Endothelial cell of umbilical vein (primary cell): ENCODE results near the gene WNT10A. TPM values are rescaled to one million over a fixed set of nuclear protein-coding genes. Genes with fewer than 3 reads are reported as not detected.

Source experiments
- BruUV-seq: library from RNA; stranded (reverse); fragments of 400-500 nt; replicated peaks from 2 replicates; lab custom pipeline; 2021; lab: Mats Ljungman, UMichigan
- CTCF ChIA-PET: fragments of 300-600, 350-600 bp; sonication (Branson Sonifier 250); formaldehyde crosslinking; loops from one replicate; lab custom pipeline; 2021; ENCODE audit warnings: antibody characterized with exemption, inconsistent platforms; lab: Charles Lee
- POLR2A ChIA-PET: fragments of 300-600, 350-600 bp; sonication (Branson Sonifier 250); formaldehyde crosslinking; loops from one replicate; lab custom pipeline; 2021; ENCODE audit warnings: antibody characterized with exemption, inconsistent platforms; lab: Charles Lee
- DNase-seq: peaks from one replicate; pipeline ENCODE4 v3.0.0-alpha.2; 2011; ENCODE audit warnings: low read depth, low spot score
- FAIRE-seq: peaks from 2 replicates; lab custom pipeline; 2011; peaks lifted over from hg19 to GRCh38; lab: Jason Lieb, UNC
- H2AFZ ChIP-seq: 2 replicates; pipeline ENCODE4 v1.6.0; 2012; ENCODE audit warnings: low read depth, low read length, control low read depth, inconsistent platforms
- H3K27ac ChIP-seq: 2 replicates; pipeline ENCODE4 v1.5.1; 2011; ENCODE audit warnings: low read depth, mild to moderate bottlenecking, control low read depth, low read length, moderate library complexity; ENCODE audit not compliant: insufficient read depth
- H3K27me3 ChIP-seq, 2 experiments: 2 replicates each; pipeline versions ENCODE4 v1.6.0 to v1.6.1; 2011; ENCODE audit warnings: low read length in 2 of 2, mixed read lengths in 1 of 2; ENCODE audit not compliant: control insufficient read depth in 2 of 2, insufficient read depth in 2 of 2
- H3K36me3 ChIP-seq, 2 experiments: 2 replicates in 1 of 2; 3 replicates in 1 of 2; pipeline ENCODE4 v1.5.1; 2011; ENCODE audit warnings: low read length in 2 of 2, mild to moderate bottlenecking in 1 of 2, moderate library complexity in 1 of 2; ENCODE audit not compliant: control insufficient read depth in 2 of 2, insufficient read depth in 2 of 2; ENCODE audit errors: extremely low read depth in 1 of 2
- H3K4me1 ChIP-seq: 3 replicates; pipeline ENCODE4 v1.5.1; 2011; ENCODE audit warnings: mild to moderate bottlenecking, low read length; ENCODE audit not compliant: control insufficient read depth, insufficient read depth; ENCODE audit errors: extremely low read depth
- H3K4me2 ChIP-seq: 2 replicates; pipeline ENCODE4 v1.6.1; 2011; ENCODE audit warnings: low read length, control low read depth, mixed read lengths; ENCODE audit not compliant: insufficient read depth
- H3K4me3 ChIP-seq, 3 experiments: fragments of 200-600 bp in 1 of 3; sonication (generic), shearing (Covaris generic) in 1 of 3; replicated peaks in 1 of 3; 2 replicates each; pipeline ENCODE4 v1.5.1; 2011 to 2016; ENCODE audit warnings: control low read depth in 3 of 3, low read length in 3 of 3, mild to moderate bottlenecking in 2 of 3, inconsistent platforms in 1 of 3, low read depth in 1 of 3, moderate library complexity in 1 of 3; ENCODE audit not compliant: insufficient read depth in 1 of 3
- H3K79me2 ChIP-seq: 2 replicates; pipeline ENCODE4 v1.6.0; 2012; ENCODE audit warnings: low read length, inconsistent platforms; ENCODE audit not compliant: control insufficient read depth, insufficient read depth
- H3K9ac ChIP-seq: replicated peaks from 2 replicates; pipeline ENCODE3; 2011; ENCODE audit warnings: low read length, control low read depth; ENCODE audit not compliant: insufficient read depth; ENCODE audit errors: extremely low read depth
- H3K9me1 ChIP-seq: replicated peaks from 3 replicates; pipeline ENCODE4 v1.6.0; 2011; ENCODE audit warnings: mild to moderate bottlenecking, low read length; ENCODE audit not compliant: control insufficient read depth, insufficient read depth; ENCODE audit errors: extremely low read depth
- H3K9me3 ChIP-seq: replicated peaks from 2 replicates; pipeline ENCODE4 v1.5.1; 2012; ENCODE audit warnings: low read length, inconsistent platforms; ENCODE audit not compliant: control insufficient read depth, insufficient read depth
- H4K20me1 ChIP-seq: replicated peaks from 2 replicates; pipeline ENCODE3; 2011; ENCODE audit warnings: mild to moderate bottlenecking, low read length; ENCODE audit not compliant: control insufficient read depth, insufficient read depth; ENCODE audit errors: extremely low read depth
- CTCF ChIP-seq, 2 donors: IDR thresholded peaks; 1 replicate in 1 of 2; 2 replicates in 1 of 2; pipeline ENCODE4 v1.5.1; 2011; ENCODE audit warnings: low read length in 2 of 2, mild to moderate bottlenecking in 2 of 2, moderate library complexity in 2 of 2, control low read depth in 1 of 2, inconsistent platforms in 1 of 2, low read depth in 1 of 2; ENCODE audit not compliant: insufficient read depth in 1 of 2; ENCODE audit errors: extremely low read depth in 1 of 2
- EZH2 ChIP-seq: IDR thresholded peaks from 2 replicates; pipeline ENCODE4 v1.6.1; 2012; ENCODE audit warnings: borderline replicate concordance, low read depth, mild to moderate bottlenecking, moderate library complexity, low read length, inconsistent platforms; ENCODE audit not compliant: severe bottlenecking
- FOS ChIP-seq: IDR thresholded peaks from 2 replicates; pipeline ENCODE4 v1.6.1; 2011; ENCODE audit warnings: mild to moderate bottlenecking, low read length, moderate library complexity, borderline replicate concordance; ENCODE audit not compliant: insufficient read depth
- GATA2 ChIP-seq: IDR thresholded peaks from 2 replicates; pipeline ENCODE4 v1.7.0; 2011; ENCODE audit warnings: low read depth, mild to moderate bottlenecking, moderate library complexity, mixed read lengths, low read length; ENCODE audit not compliant: insufficient read length, insufficient read depth
- JUN ChIP-seq: IDR thresholded peaks from 2 replicates; pipeline ENCODE4 v1.6.1; 2011; ENCODE audit warnings: borderline replicate concordance, low read depth; ENCODE audit not compliant: insufficient read length, insufficient read depth
- MAX ChIP-seq: IDR thresholded peaks from 2 replicates; pipeline ENCODE4 v1.6.1; 2011; ENCODE audit not compliant: insufficient read depth, insufficient read length
- MYC ChIP-seq: IDR thresholded peaks from one replicate; pipeline ENCODE4 v1.6.1; 2011; ENCODE audit warnings: mild to moderate bottlenecking, low read depth, low read length
- POLR2A ChIP-seq: IDR thresholded peaks from 2 replicates; pipeline ENCODE4 v1.6.1; 2012; ENCODE audit warnings: low read depth, mild to moderate bottlenecking, control low read depth, low read length
- POLR2AphosphoS5 ChIP-seq: IDR thresholded peaks from 2 replicates; pipeline ENCODE4 v1.6.1; 2012; ENCODE audit warnings: low read depth, mild to moderate bottlenecking, control low read depth, low read length, moderate library complexity; ENCODE audit not compliant: insufficient read depth
- dilution Hi-C: fragments of 300-500 bp; cut with MboI; formaldehyde crosslinking; loops from one replicate; pipeline ENCODE4 v1.15.0; 2019; ENCODE audit warnings: low sequenced_read_pairs; ENCODE audit not compliant: extremely low pct_ligation_motif_present
- intact Hi-C: fragments of 100-400 bp; cut with micrococcal nuclease; formaldehyde crosslinking; loops from one replicate; pipeline ENCODE4 v1.10.0; 2022
- polyA plus RNA-seq, 4 experiments: library from polyadenylated mRNA; depleted of rRNA in 3 of 4; stranded (reverse) in 3 of 4; unstranded in 1 of 4; fragments of >200 nt; gene quantifications; 2 replicates each; pipeline versions ENCODE4 v1.2.1 to v1.2.3, GENCODE V29; 2011 to 2012; ENCODE audit warnings: missing spikeins in 1 of 4
- total RNA-seq: library from RNA; stranded (reverse); gene quantifications from 2 replicates; pipeline ENCODE4 v1.2.3, GENCODE V29; 2021

The WNT10A gene
- total and polyA plus RNA-seq, 2 donors (not counting 3 experiments of a cell fraction or from before 2014, with no cell fraction given) = not detected

- Histone ChIP-seq H3K4me1 (no peaks in the 10 kb centered on the region), H4K20me1 (no peaks in the 10 kb centered on the region)
Measured at GRCh38 chr2:218882461-218882816, 1.8 kb downstream of the WNT10A start.

GRCh38 chr2:218882866-218883366 is 2.3 kb downstream of the WNT10A start:
- intact Hi-C loops = no loop called here
- peaks cover 69 to 80% of the 10 kb centered on the region in 2 experiments for H3K27me3 ChIP-seq

More at GRCh38 chr2:218882461-218882816, 1.8 kb downstream of the WNT10A start:
- Histone ChIP-seq H3K9ac (no peak overlapping the region), H3K9me3 (no peaks in the 10 kb centered on the region), H3K4me2 (no peak overlapping the region), H3K9me1 (no peaks in the 10 kb centered on the region), H3K27me3 (peaks cover 73 to 82% of the 10 kb centered on the region in 2 experiments), H3K4me3 (no peak overlapping the region), H3K79me2 (no peaks in the 10 kb centered on the region), H3K27ac (no peak overlapping the region), H3K36me3 (no peaks in the 10 kb centered on the region), H2AFZ (no peak overlapping the region)
- TF ChIP-seq GATA2 (no peak), EZH2 (peak; percentile 33), FOS (no peak)
- BruUV-seq = no TSS peak
- ChIA-PET POLR2A (interaction anchor here (1.1 kb wide), 1 partner anchor 10 kb away, joined by 3 read pairs; no protein-coding TSS in a partner anchor), CTCF (interaction anchor here (7.8 kb wide), 1 partner anchor 15 kb away, joined by 103 read pairs; no protein-coding TSS in a partner anchor)
- dilution Hi-C loops = no loop called here
- intact Hi-C loops = no loop called here
- DNase-seq = no peak
- no peak for FAIRE-seq

More at GRCh38 chr2:218882866-218883366, 2.3 kb downstream of the WNT10A start:
- BruUV-seq = no TSS peak
- no peak overlapping the region for H3K27ac ChIP-seq
- FAIRE-seq (no peak), DNase-seq (no peak)
- TF ChIP-seq MAX (no peak), GATA2 (no peak), POLR2AphosphoS5 (no peak), POLR2A (no peak), JUN (no peak), FOS (no peak), EZH2 (no peak), MYC (no peak), CTCF (IDR thresholded peaks at IDR 0.05; ENCODE audit: extremely low read depth in 1 of 2, insufficient read depth in 1 of 2, low read depth in 1 of 2, low read length in 2 of 2) (no peak)
- no peaks in the 10 kb centered on the region for H4K20me1 ChIP-seq
- dilution Hi-C loops = no loop called here
- no peaks in the 10 kb centered on the region for H3K4me1 ChIP-seq
- H3K36me3 ChIP-seq = no peaks in the 10 kb centered on the region
- POLR2A ChIA-PET = interaction anchor here (1.1 kb wide), 1 partner anchor 10 kb away, joined by 3 read pairs; no protein-coding TSS in a partner anchor
- no peak overlapping the region for H3K4me3 ChIP-seq
- no peak overlapping the region for H3K9ac ChIP-seq
- CTCF ChIA-PET = interaction anchor here (7.8 kb wide), 1 partner anchor 14 kb away, joined by 103 read pairs; no protein-coding TSS in a partner anchor
- no peak overlapping the region for H2AFZ ChIP-seq
- H3K79me2 ChIP-seq = no peaks in the 10 kb centered on the region
- H3K9me3 ChIP-seq = no peaks in the 10 kb centered on the region
- H3K9me1 ChIP-seq = no peaks in the 10 kb centered on the region
- H3K4me2 ChIP-seq = no peak overlapping the region
